Activated B cell treated with CpG ODN at 0.5 μM for 24 hours (primary cell): Measurements from ENCODE around the gene TCERG1L. TPM values are rescaled to one million over a fixed set of nuclear protein-coding genes. Genes with fewer than 3 reads are reported as not detected.

ENCODE experiments used
- ATAC-seq: fragments of 200-7000 bp; cut with Tn5 transposase; one replicate; pipeline ENCODE4 v1.10.0; 2021; ENCODE audit warnings: low read depth, mild to moderate bottlenecking, moderate library complexity
- CTCF ChIA-PET: fragments of 350-600 bp; sonication (Branson Sonifier 250); formaldehyde crosslinking; loops from one replicate; lab custom pipeline; 2021; ENCODE audit warnings: antibody characterized with exemption; lab: Charles Lee
- POLR2A ChIA-PET: fragments of 350-600 bp; sonication (Branson Sonifier 250); formaldehyde crosslinking; loops from one replicate; lab custom pipeline; 2021; ENCODE audit warnings: antibody characterized with exemption; lab: Charles Lee
- DNase-seq: peaks from one replicate; pipeline ENCODE4 v3.0.0; 2022
- H3K27ac Mint-ChIP-seq: one replicate; pipeline ENCODE4 v1.8.0; 2020; ENCODE audit warnings: mixed read lengths
- H3K27me3 Mint-ChIP-seq: one replicate; pipeline ENCODE4 v1.8.0; 2021; ENCODE audit warnings: mixed read lengths
- H3K36me3 Mint-ChIP-seq: one replicate; pipeline ENCODE4 v1.8.0; 2021; ENCODE audit warnings: low read depth, mixed read lengths
- H3K4me1 Mint-ChIP-seq: one replicate; pipeline ENCODE4 v1.8.0; 2021; ENCODE audit warnings: mixed read lengths
- H3K4me3 Mint-ChIP-seq: one replicate; pipeline ENCODE4 v1.8.0; 2020; ENCODE audit warnings: mild to moderate bottlenecking, mixed read lengths
- H3K9me3 Mint-ChIP-seq: one replicate; pipeline ENCODE4 v1.8.0; 2020; ENCODE audit warnings: mixed read lengths
- CTCF ChIP-seq: fragments of 200-600 bp; IDR thresholded peaks from one replicate; pipeline ENCODE4 v1.8.0; 2022; ENCODE audit warnings: antibody characterized with exemption, mild to moderate bottlenecking
- intact Hi-C: fragments of 100-400 bp; cut with micrococcal nuclease; formaldehyde crosslinking; loops from one replicate; pipeline ENCODE4 v1.15.1; 2024
- total RNA-seq: library from RNA; stranded (reverse); gene quantifications from 2 replicates; pipeline ENCODE4 v1.2.3, GENCODE V29; 2022

The TCERG1L gene
- total RNA-seq, 1 donor from 2014 or later, result not detected

- CTCF ChIA-PET, result no interaction called here
- Mint-ChIP-seq H3K9me3 (no peaks in the 10 kb centered on the region), H3K27me3 (no peaks in the 10 kb centered on the region), H3K27ac (no peak overlapping the region), H3K36me3 (no peaks in the 10 kb centered on the region), H3K4me1 (no peaks in the 10 kb centered on the region), H3K4me3 (no peak overlapping the region)
- intact Hi-C loops, result no loop called here
- DNase-seq (no peak), ATAC-seq (no peak)
- POLR2A ChIA-PET, result no interaction called here
- TF ChIP-seq CTCF, result no peak
Observed at GRCh38 chr10:131142517-131143380, 168.8 kb downstream of the TCERG1L start.

GRCh38 chr10:131141645-131142516 lies 169.6 kb downstream of the TCERG1L start:
- no peaks in the 10 kb centered on the region for H3K9me3 Mint-ChIP-seq
- TF ChIP-seq CTCF, result no peak
- no peaks in the 10 kb centered on the region for H3K36me3 Mint-ChIP-seq
- DNase-seq, result no peak
- POLR2A ChIA-PET, result no interaction called here
- ATAC-seq, result no peak
- H3K4me3 Mint-ChIP-seq, result no peak overlapping the region
- intact Hi-C loops, result no loop called here
- no peaks in the 10 kb centered on the region for H3K4me1 Mint-ChIP-seq
- no peaks in the 10 kb centered on the region for H3K27me3 Mint-ChIP-seq
- no peak overlapping the region for H3K27ac Mint-ChIP-seq
- CTCF ChIA-PET, result no interaction called here

GRCh38 chr10:131141207-131141606 lies 170.3 kb downstream of the TCERG1L start:
- ATAC-seq (no peak), DNase-seq (no peak)
- H3K9me3 Mint-ChIP-seq, result no peaks in the 10 kb centered on the region
- H3K27me3 Mint-ChIP-seq, result no peaks in the 10 kb centered on the region
- no peaks in the 10 kb centered on the region for H3K36me3 Mint-ChIP-seq
- no peaks in the 10 kb centered on the region for H3K4me1 Mint-ChIP-seq
- TF ChIP-seq CTCF, result no peak
- no peak overlapping the region for H3K27ac Mint-ChIP-seq
- no peak overlapping the region for H3K4me3 Mint-ChIP-seq
- CTCF ChIA-PET, result no interaction called here
- intact Hi-C loops, result no loop called here
- POLR2A ChIA-PET, result no interaction called here

GRCh38 chr10:131140606-131141005 lies 170.9 kb downstream of the TCERG1L start:
- ATAC-seq, result no peak
- H3K9me3 Mint-ChIP-seq, result no peaks in the 10 kb centered on the region

More at GRCh38 chr10:131140606-131141005, 170.9 kb downstream of the TCERG1L start:
- intact Hi-C loops, result no loop called here
- CTCF ChIA-PET, result no interaction called here
- no peak overlapping the region for H3K4me3 Mint-ChIP-seq
- POLR2A ChIA-PET, result no interaction called here
- no peak for TF ChIP-seq CTCF
- DNase-seq, result no peak
- H3K27ac Mint-ChIP-seq, result no peak overlapping the region
- no peaks in the 10 kb centered on the region for H3K36me3 Mint-ChIP-seq
- no peaks in the 10 kb centered on the region for H3K4me1 Mint-ChIP-seq
- H3K27me3 Mint-ChIP-seq, result no peaks in the 10 kb centered on the region
